Neural progenitor cell (in vitro differentiated cells): ENCODE measurements around the gene CD300LG.

Source experiments
- CTCF ChIP-seq: fragments of 200-600 bp; sonication (generic); IDR thresholded peaks from 2 replicates; pipeline ENCODE4 v1.5.1; 2017; ENCODE audit warnings: antibody characterized with exemption, mild to moderate bottlenecking
- EZH2phosphoT487 ChIP-seq: fragments of 200-600 bp; sonication (generic); IDR thresholded peaks from 2 replicates; pipeline ENCODE4 v1.6.1; 2017; ENCODE audit warnings: antibody characterized with exemption

- no peak for TF ChIP-seq CTCF
- no peak for TF ChIP-seq EZH2phosphoT487
Observed at GRCh38 chr17:43830510-43831140, 16.4 kb upstream of the CD300LG start.
